Measurements from ENCODE around the gene TDRD3.

The TDRD3 gene

GRCh38 chr13:60583196-60583888 is 186.3 kb downstream of the TDRD3 start:
- no peak for DNase-seq

GRCh38 chr13:60583911-60584753 is 187.1 kb downstream of the TDRD3 start:
- no peak for DNase-seq

- no peak for DNase-seq
Measured at GRCh38 chr13:60584976-60585375, 188.0 kb downstream of the TDRD3 start.

- no peak for DNase-seq
Measured at GRCh38 chr13:60590800-60591747, 194.1 kb downstream of the TDRD3 start.

- DNase-seq = no peak
Measured at GRCh38 chr13:60603049-60603448, 206.0 kb downstream of the TDRD3 start.

GRCh38 chr13:60604058-60604457 is 207.0 kb downstream of the TDRD3 start:
- DNase-seq = no peak

- no peak for DNase-seq
Measured at GRCh38 chr13:60608954-60609353, 211.9 kb downstream of the TDRD3 start.

- DNase-seq = no peak
Measured at GRCh38 chr13:60611523-60611922, 214.5 kb downstream of the TDRD3 start.

GRCh38 chr13:60612593-60612992 is 215.6 kb downstream of the TDRD3 start:
- no peak for DNase-seq

- no peak for DNase-seq
Measured at GRCh38 chr13:60613080-60613479, 216.1 kb downstream of the TDRD3 start.

GRCh38 chr13:60617991-60618733 is 221.1 kb downstream of the TDRD3 start:
- no peak for DNase-seq

- DNase-seq = no peak
Measured at GRCh38 chr13:60619461-60619860, 222.4 kb downstream of the TDRD3 start.

GRCh38 chr13:60620611-60621395 is 223.8 kb downstream of the TDRD3 start:
- DNase-seq = no peak

GRCh38 chr13:60623151-60623550 is 226.1 kb downstream of the TDRD3 start:
- no peak for DNase-seq

Measured in stimulated activated CD4-positive, alpha-beta T cell treated with anti-CD3 and anti-CD28 coated beads, Interleukin-4, amount 100 ng/mL, for 1 hour (primary cell).